Thyroid gland (tissue), 4 donors: Measurements from ENCODE around the gene PRKCH.

Source experiments
- CTCF ChIP-seq, 6 experiments: fragments of 200-600 bp in 3 of 6; fragments of 450-650 bp in 3 of 6; sonication (generic) in 3 of 6; IDR thresholded peaks; one replicate each; pipeline ENCODE4 v1.5.1; 2016 to 2019; ENCODE audit warnings: antibody characterized with exemption in 6 of 6, mild to moderate bottlenecking in 2 of 6, inconsistent platforms in 1 of 6, moderate library complexity in 1 of 6
- POLR2A ChIP-seq, 2 donors: fragments of 450-650 bp; IDR thresholded peaks; one replicate each; pipeline ENCODE4 v1.6.1; 2017; ENCODE audit warnings: antibody characterized with exemption in 2 of 2, mild to moderate bottlenecking in 2 of 2, moderate library complexity in 1 of 2

GRCh38 chr14:61563880-61564617, 242.7 kb downstream of the PRKCH start:
- TF ChIP-seq POLR2A (IDR thresholded peaks at IDR 0.05) (no peak), CTCF (IDR thresholded peaks at IDR 0.05) (no peak)
